GM21737 (cell line): ENCODE results near the gene GYS1.
"Not testable (repeated sequence)": the region's sequence is repeated elsewhere in the genome, so short reads cannot be mapped to it uniquely, and the experiment has no call there.

ENCODE experiments used
- ATAC-seq: cut with Tn5 transposase; IDR thresholded peaks from one replicate; pipeline ENCODE4 v1.9.1; 2021; ENCODE audit warnings: mild to moderate bottlenecking, moderate library complexity; ENCODE audit not compliant: unreplicated experiment

GYS1 gene

DNA sequence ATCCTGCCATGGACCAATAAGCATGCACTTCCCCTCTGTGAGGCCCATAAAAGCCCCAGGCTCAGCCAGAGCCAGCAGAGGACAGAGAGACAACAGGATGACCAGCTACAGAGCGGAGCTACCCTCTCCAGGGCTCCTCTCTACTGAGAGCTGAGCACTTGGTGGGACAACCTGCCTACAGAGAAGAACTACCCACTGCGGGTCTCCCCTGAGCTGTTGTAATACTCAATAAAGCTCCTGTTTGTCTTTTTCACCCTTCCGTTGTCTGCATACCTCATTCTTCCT is 45.9 kb downstream of the GYS1 start:
- ATAC-seq, result no peak

DNA sequence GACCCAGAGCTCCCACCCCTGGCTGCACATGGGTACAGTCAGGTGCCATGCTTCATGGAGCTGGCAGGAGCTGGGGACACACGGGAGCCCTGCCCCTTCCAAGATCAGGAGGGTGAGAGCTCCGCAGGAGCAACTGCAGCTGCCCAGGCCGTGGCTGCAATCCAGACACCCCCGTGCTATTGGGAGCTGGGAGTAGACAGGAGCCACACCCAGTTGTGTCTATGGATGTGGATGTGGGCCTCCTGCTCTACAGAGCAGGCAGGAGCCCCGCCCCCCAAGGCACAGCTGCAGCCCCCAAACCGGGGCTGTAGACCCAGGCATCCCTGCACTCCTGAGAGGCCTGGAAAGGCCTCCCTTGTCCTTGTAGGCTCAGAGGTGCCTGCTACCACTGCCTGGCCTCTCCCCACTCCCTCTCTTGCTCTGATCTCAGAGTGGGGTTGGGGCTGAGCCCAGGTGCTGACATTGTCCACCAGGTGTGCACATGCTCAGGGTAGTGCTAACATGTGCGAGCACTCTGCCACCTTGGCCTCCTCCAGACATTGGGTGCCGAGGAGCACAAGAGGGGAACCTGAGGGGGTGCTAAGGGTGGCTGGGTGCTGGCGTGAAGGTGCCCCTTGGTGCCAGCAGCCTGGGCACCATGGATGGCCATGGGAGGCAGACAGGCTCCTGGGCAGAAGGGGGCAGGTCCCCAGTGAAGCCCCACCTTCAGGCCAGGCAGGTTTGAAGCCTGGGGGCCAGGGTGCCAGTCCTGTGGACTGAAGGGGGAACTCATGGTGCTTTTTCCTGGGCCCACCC is 46.4 kb downstream of the GYS1 start:
- no peak for ATAC-seq

DNA sequence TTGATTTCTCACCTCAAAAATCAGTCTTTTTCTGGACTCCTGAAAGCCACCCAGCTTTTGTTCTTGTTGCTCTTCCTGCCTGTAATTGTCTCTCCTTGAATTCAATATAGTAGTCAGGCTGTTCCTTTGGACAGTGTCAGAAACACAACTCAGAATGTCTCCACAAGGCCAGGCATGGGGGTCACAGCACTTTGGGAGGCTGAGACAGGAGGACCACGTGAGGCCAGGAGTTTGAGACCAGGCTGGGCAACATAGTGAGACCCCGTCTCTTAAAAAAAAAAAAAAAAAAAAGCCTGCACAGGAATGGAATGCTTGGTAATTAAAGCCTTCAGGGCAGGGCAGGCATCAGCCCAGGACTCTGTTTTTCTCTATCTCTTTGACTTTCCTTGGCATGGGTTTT is 47.3 kb downstream of the GYS1 start:
- ATAC-seq, result no peak

DNA sequence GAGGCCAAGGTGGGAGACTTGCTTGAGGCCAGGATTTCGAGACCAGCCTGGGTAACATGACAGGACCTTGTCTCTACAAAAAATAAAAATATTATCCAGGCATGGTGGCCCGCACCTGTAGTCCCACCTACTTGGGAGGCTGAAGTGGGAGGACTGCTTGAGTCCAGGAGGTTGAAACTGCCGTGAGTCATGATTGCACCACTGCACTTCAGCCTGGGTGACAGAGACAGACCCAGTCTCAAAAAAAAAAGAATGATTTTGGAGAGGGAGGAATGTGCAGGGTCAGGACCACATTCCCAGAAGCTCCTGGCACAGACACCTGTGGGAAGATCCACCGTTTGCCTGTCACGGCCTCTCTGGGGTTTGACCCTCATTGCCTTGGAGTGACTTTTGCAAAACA is 47.7 kb downstream of the GYS1 start:
- no peak for ATAC-seq

DNA sequence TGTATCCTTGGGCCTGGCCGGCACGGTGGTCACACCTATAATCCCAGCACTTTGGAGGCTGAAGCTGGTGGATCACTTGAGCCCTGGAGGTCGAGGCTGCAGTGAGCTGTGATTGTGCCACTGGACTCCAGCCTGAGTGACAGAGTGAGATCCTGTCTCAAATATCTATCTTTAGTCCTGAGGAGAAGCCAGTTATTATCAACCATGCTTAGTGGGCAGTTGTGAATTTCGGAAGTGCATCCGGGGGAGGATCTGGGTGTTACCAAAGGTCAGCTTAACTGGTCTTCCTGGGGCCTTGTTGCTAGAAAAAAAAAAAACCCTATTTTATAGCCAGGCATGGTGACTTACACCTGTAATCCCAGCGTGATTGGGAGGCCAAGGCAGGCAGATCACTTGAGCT is 50.0 kb downstream of the GYS1 start:
- no peak for ATAC-seq

DNA sequence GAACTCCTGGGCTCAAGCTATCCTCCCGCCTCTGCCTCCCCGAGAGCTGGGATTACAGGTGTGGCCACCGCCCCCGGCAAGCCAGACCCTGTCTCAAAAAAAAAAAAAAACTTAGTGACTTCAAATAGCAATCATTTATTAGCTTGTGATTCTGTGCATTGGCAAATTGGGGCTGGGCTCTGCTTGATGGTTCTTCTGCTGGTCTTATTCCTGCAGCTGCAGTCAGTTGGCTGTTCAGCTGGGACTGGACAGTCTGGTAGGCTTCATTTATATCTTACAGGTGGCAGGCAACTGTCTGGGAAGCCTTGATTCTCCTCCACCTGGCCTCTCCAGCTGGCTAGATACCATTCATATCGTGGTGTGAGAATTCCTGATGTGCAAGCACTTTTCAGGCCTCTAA is 52.2 kb downstream of the GYS1 start:
- ATAC-seq, result no peak

DNA sequence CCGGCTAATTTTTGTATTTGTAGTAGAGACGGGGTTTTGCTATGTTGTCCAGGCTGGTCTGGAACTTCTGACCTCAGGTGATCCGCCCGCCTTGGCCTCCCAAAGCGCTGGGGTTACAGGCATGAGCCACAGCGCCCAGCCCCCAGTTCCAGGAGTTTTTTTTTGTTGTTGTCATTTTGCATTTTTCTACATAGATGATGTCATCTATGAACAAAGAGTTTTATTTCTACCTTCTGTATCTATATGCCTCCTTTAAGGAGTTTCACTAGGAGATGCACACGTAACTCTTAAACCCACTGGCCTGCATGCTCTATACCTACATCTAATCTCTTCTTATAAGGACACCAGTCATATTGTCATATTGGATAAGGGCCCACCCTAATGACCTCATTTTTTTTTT is 54.9 kb downstream of the GYS1 start:
- no peak for ATAC-seq

DNA sequence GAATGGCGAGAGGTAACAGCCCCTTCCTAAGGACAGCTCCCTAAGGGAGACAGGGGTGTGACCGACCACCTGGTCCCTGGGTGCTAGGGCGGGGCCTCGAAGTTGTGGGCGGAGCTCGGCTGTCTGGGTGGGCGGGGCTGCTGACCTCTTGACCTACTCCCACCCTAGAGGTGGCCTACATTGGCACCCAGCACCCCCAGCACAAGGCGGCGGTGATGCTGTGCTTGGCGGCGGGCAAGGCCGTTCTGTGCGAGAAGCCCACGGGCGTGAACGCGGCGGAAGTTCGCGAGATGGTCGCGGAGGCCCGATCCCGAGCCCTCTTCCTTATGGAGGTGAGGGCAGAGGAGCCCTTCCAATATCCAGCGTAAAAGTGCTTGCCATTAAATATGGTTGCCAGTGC is 57.2 kb downstream of the GYS1 start:
- ATAC-seq, result no peak

DNA sequence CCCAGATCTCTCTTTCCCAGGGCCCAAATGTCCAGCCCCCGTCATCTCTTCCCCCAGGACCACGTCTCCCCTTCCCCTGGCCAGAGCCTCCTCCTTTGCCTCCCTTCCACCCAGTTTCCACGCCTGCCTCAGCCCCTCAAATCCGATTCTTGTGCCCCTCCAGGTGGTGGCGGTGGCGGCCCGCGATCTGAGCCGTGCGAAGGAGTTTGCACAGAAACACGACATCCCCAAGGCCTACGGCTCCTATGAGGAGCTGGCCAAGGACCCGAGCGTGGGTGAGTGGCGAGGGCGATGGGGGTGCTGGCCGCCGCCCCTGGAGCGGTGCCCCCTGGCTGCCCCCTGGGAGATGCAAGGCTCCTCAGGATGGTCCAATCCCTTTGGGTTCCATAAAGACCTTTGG is 58.3 kb downstream of the GYS1 start:
- no peak for ATAC-seq

DNA sequence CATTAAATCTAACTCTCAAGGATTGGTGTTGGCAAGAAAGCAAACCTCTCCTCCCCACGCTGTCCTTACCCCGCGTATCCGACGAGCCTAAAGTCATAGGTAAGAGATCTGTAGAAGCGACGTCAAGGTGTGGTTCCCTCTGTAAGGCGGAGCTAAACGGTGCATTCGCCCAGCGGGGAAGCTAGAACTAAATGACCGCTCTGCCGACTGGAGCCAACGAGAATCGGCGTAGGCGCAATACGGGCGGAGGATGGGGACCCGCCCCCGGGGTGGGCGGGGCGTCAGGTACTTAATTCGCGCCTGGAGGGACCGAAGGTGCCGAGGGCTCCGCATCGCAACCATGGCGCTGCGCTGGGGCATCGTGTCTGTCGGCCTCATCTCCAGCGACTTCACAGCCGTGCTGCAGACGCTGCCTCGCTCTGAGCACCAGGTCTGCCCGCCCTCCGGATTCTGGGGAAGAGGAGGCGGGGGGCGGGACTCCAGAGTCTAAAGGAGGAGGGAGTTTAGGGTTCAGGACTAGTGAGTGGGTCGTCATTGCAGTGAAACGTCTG is 59.7 kb downstream of the GYS1 start, which contains the start of gene DHDH:
Gene DHDH (plus strand): TSS at position 318 of the 551 bp plus-strand sequence. CDS start 23 bp downstream, at position 341.
- no peak for ATAC-seq

DNA sequence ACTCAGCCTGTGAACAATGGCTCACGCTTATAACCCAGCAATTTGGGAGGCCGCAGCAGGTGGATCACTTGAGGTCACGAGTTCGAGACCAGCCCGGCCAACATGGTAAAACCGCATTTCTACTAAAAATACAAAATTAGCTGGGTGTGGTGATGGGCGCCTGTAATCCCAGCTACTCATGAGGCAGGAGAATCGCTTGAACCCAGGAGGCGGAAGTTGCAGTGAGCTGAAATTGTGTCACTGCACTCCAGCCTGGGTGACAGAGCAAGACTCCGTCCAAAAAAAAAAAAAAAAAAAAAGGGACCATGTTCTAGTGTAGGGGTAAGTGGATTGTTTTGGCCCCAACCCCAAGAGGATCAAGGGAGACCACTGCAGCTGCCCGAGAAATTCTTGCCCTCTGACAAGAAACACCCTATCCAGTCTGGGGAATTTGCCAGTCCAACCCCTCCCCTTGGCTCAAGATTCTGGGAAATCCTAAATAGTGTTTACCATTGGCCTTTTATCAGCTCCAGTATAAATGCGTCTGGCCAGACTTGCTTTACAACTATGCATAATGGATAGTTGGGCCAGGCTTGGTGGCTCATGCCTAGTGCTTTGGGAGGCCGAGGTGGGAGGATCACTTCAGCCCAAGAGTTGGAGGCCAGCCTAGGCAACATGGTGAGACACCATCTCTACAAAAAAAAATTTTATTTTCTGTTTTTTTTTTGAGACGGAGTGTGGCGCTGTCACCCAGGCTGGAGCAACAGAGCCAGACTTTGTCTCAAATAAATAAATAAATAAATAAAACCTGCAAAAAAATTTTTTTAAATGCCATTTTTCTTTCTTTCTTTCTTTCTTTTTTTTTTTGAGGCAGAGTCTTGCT is 64.7 kb downstream of the GYS1 start:
- no peak for ATAC-seq

DNA sequence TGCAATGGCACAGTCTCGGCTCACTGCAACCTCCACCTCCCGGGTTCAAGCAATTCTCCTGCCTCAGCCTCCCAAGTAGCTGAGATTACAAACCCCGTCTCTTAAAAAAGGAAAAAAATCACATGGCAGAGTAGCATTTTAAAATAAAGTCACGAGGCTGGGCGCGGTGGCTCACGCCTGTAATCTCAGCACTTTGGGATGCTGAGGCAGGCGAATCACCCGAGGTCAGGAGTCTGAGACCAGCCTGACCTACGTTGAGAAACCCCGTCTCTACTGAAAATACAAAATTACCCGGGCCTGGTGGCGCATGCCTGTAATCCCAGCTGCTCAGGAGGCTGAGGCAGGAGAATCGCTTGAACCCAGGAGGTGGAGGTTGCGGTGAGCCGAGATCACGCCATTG is 65.4 kb downstream of the GYS1 start:
- ATAC-seq, result not testable (repeated sequence)

DNA sequence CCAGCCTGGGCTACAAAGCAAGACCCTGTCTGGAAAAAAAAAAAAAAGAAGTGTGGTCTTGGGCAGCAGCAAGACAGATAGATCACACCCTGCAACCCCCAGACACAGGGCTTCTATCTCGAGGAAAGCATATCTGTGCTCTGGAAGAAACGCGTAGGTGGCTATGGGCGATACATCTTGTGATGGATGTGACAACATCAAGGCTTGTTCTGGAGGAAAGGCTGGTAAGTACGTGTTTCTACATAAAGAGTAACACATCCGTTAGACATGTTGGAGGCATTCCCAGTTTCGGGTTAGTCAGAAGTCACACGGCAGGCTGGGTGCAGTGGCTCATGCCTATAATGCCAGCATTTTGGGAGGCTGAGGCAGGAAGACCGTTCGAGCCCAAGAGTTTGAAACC is 66.2 kb downstream of the GYS1 start:
- ATAC-seq, result no peak

DNA sequence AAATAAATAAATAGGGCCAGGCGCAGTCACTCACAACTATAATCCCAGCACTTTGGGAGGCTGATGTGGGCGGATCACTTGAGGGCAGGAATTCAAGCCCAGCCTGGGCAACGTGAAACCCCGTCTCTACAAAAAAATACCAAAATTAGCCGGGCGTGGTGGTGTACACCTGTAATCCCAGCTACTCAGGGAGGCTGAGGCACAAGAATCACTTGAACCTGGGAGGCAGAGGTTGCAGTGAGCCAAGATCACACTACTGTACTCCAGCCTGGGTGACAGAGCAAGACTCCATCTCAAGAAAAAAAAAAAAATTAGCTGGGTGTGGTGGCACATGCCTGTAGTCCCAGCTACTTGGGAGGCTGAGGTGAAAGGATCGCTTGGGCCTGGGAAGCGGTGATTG is 67.2 kb downstream of the GYS1 start:
- not testable (repeated sequence) for ATAC-seq

DNA sequence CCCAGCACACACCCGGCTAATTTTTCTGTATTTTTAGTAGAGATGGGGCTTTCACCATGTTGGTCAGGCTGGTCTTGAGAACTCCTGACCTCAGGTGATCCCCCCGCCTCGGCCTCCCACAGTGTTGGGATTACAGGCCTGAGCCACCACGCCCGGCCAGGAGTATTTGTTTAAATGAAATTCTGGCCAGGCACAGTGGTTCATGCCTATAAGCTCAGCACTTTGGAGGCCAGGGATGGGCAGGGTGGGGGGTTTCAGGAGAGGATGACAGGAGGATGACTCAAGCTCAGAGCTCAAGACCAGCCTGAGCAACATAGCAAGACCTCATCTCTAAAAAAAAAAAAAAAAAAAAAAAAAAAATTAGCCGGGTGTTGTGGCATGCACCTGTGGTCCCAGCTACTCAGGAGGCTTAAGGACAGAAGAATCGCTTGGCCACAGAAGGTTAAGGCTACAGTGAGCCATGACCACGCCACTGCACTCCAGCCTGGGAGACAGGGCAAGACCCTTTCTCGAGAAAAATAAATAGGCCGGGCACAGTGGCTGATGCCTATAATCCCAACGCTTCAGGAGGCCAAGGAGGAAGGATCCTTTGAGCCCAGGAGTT is 67.8 kb downstream of the GYS1 start:
- ATAC-seq, result no peak

DNA sequence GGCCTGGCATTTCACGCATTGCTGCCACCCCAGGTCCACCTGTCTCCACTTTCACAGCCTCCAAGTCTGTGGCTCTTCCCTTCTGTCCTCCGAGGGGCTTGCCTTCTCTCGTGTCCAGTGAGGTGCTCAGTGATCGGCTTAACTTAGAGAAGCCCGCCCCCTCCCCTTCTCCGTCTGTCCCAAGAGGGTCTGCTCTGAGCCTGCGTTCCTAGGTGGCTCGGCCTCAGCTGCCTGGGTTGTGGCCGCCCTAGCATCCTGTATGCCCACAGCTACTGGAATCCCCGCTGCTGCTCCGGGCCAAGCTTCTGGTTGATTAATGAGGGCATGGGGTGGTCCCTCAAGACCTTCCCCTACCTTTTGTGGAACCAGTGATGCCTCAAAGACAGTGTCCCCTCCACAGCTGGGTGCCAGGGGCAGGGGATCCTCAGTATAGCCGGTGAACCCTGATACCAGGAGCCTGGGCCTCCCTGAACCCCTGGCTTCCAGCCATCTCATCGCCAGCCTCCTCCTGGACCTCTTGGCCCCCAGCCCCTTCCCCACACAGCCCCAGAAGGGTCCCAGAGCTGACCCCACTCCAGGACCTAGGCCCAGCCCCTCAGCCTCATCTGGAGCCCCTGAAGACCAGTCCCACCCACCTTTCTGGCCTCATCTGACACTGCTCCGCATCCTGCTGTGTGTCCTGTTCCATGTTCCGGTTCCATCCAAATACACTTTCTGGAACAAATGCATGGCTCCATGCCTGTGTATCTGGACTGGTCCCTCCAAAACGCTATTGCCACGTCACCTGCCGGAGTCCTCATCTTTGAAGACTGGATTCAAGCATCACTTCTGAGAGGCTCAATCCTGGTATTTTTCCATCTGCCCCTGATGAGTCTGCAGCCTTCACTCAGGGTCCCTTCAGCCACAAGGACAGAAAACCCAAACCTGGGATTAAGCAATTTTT is 70.3 kb downstream of the GYS1 start:
- no peak for ATAC-seq

DNA sequence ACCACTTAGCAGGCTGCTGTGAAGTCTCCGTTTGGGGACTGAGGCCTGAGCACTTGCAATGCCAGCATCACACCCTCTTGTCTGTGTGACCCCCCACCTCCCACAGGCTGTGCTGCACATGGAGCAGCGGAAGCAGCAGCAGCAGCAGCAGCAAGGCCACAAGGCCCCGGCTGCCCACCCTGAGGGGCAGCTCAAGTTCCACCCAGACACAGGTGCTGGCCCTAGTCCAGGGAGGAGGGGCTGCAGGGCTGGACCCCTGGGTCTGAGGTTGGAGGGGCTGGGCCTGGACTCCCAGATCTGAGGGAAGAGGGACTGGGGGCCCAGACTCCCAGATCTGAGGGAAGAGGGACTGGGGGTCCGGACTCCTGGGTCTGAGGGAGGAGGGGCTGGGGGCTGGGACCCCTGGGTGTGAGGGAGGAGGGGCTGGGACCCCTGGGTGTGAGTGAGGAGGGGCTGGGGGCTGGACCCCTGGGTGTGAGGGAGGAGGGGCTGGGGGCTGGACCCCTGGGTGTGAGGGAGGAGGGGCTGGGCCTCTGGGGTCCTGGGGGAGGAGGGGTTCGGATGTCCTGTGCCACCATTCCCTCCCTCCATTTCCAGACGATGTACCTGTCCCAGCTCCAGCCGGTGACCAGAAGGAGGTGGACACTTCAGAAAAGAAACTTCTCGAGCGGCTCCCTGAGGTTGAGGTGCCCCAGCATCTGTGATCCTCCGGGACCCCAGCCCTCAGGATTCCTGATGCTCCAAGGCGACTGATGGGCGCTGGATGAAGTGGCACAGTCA is 71.2 kb downstream of the GYS1 start:
- no peak for ATAC-seq

DNA sequence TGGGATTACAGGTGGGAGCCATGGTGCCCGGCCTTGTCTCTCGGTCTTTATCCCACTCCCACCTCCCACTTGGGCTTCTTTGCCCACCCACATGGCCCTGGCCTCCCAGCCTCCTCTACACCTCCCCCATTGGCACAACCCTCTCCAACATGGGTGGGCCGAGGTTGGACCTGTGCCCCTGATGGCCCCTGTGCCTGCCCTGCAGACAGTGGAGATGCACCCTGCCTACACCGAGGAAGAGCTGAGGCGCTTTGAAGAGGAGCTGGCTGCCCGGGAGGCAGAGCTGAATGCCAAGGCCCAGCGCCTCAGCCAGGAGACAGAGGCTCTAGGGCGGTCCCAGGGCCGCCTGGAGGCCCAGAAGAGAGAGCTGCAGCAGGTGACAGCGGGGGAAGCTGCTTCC is 72.2 kb downstream of the GYS1 start:
- no peak for ATAC-seq

DNA sequence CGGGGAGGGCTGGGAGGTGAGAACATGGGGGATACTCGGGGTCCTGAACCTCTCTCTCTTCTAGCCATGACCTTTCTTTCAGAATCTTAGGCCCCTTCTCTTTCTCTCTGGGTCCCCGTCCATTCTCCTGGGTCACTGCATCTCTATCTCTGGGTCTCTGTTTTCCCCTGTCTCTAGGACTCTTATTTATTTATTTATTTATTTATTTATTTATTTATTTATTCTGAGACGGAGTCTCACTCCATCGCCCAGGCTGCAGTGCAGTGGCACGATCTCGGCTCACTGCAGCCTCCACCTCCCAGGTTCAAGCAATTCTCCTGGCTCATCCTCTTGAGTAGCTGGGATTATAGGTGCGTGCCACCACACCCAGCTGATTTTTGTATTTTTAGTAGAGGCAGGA is 73.8 kb downstream of the GYS1 start:
- not testable (repeated sequence) for ATAC-seq

DNA sequence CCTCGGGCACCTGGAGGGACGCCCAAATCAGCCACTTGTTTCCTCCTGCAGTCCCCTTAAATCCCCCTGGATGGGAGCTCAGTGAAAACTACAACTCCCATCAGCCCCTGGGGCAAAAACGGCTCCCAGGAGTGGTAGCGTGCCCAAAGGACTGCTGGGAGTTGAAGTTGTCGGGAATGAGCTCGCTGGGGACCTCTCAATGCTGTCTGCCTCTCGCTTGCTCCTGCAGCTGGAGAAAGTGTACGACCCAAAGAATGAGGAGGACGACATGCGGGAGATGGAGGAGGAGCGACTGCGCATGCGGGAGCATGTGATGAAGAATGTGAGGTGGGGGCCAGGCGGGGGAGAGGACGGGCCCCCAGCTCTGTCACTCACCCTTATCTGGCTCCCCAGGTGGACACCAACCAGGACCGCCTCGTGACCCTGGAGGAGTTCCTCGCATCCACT is 74.3 kb downstream of the GYS1 start:
- ATAC-seq, result no peak
